SK-N-SH (cell line): ENCODE measurements around the gene STIM1. TPM values are rescaled to one million over a fixed set of nuclear protein-coding genes. Genes with fewer than 3 reads are reported as not detected.

Experiments
- CTCF ChIA-PET: fragments of 300-600, 350-600 bp; formaldehyde crosslinking; extraction: SDS; loops from one replicate; lab custom pipeline; 2021; lab: Yijun Ruan, JAX
- POLR2A ChIA-PET: fragments of 350-600 bp; sonication (Branson Sonifier 250); formaldehyde crosslinking; extraction: SDS; loops from one replicate; lab custom pipeline; 2020; ENCODE audit warnings: antibody characterized with exemption, inconsistent platforms; lab: Yijun Ruan, JAX
- DNase-seq: peaks from one replicate; pipeline ENCODE4 v3.0.0; 2012
- H2AFZ ChIP-seq: fragments of 200-600 bp; sonication (generic); 2 replicates; pipeline ENCODE4 v1.8.1; 2016; ENCODE audit warnings: antibody characterized with exemption, mild to moderate bottlenecking, low read depth
- H3F3A ChIP-seq: fragments of 200-600 bp; sonication (generic); replicated peaks from 2 replicates; pipeline ENCODE3; 2016; ENCODE audit warnings: antibody characterized with exemption, mild to moderate bottlenecking; ENCODE audit not compliant: insufficient read depth
- H3K27ac ChIP-seq, 2 experiments: fragments of 200-500 bp in 1 of 2; fragments of 200-600 bp in 1 of 2; sonication (Bioruptor generic) in 1 of 2; sonication (generic), shearing (Covaris generic) in 1 of 2; 2 replicates each; pipeline versions ENCODE4 v1.5.1 to v1.6.1; 2014 to 2016; ENCODE audit warnings: low read depth in 2 of 2, inconsistent platforms in 1 of 2, low read length in 1 of 2, mild to moderate bottlenecking in 1 of 2, mixed read lengths in 1 of 2
- H3K27me3 ChIP-seq: fragments of 200-600 bp; sonication (generic), shearing (Covaris generic); 2 replicates; pipeline ENCODE4 v1.6.1; 2016; ENCODE audit warnings: mixed run types; ENCODE audit not compliant: insufficient read depth
- H3K36me3 ChIP-seq, 2 experiments: fragments of 200-500 bp in 1 of 2; fragments of 200-600 bp in 1 of 2; sonication (Bioruptor generic) in 1 of 2; sonication (generic) in 1 of 2; replicated peaks in 1 of 2; 2 replicates each; pipeline versions ENCODE3 to v1.5.1; 2014 to 2016; ENCODE audit warnings: low read length in 1 of 2, mild to moderate bottlenecking in 1 of 2; ENCODE audit not compliant: insufficient read depth in 2 of 2, control insufficient read depth in 1 of 2
- H3K4me1 ChIP-seq, 2 experiments: fragments of 200-500 bp in 1 of 2; fragments of 200-600 bp in 1 of 2; sonication (Bioruptor generic) in 1 of 2; sonication (generic), shearing (Covaris generic) in 1 of 2; 2 replicates each; pipeline versions ENCODE4 v1.5.1 to v1.6.1; 2014 to 2016; ENCODE audit warnings: low read depth in 1 of 2, low read length in 1 of 2, mixed run types in 1 of 2; ENCODE audit not compliant: insufficient read depth in 2 of 2, control insufficient read depth in 1 of 2
- H3K4me2 ChIP-seq: fragments of 200-600 bp; sonication (generic), shearing (Covaris generic); 2 replicates; pipeline ENCODE4 v1.6.1; 2017; ENCODE audit warnings: mixed run types
- H3K4me3 ChIP-seq, 2 experiments: fragments of 200-500 bp in 1 of 2; fragments of 200-600 bp in 1 of 2; sonication (Bioruptor generic) in 1 of 2; sonication (generic), shearing (Covaris generic) in 1 of 2; 2 replicates each; pipeline versions ENCODE4 v1.5.1 to v1.8.1; 2014 to 2016; ENCODE audit warnings: low read depth in 2 of 2, inconsistent platforms in 1 of 2, low read length in 1 of 2, mild to moderate bottlenecking in 1 of 2, mixed read lengths in 1 of 2, moderate library complexity in 1 of 2
- H3K79me2 ChIP-seq: fragments of 200-600 bp; sonication (generic); 2 replicates; pipeline ENCODE4 v1.8.1; 2017; ENCODE audit warnings: mild to moderate bottlenecking; ENCODE audit not compliant: insufficient read depth
- H3K9ac ChIP-seq: fragments of 200-600 bp; sonication (generic); 2 replicates; pipeline ENCODE4 v1.6.1; 2017; ENCODE audit warnings: mixed run types
- H3K9me2 ChIP-seq: fragments of 200-600 bp; sonication (generic); 2 replicates; pipeline ENCODE4 v1.6.1; 2017; ENCODE audit warnings: mixed run types
- H3K9me3 ChIP-seq: fragments of 200-600 bp; sonication (generic); 2 replicates; pipeline ENCODE4 v1.6.1; 2017; ENCODE audit warnings: mixed run types, mild to moderate bottlenecking, moderate library complexity
- H4K20me1 ChIP-seq: fragments of 200-600 bp; sonication (generic); 2 replicates; pipeline ENCODE4 v1.6.1; 2017; ENCODE audit warnings: mild to moderate bottlenecking, mixed run types; ENCODE audit not compliant: insufficient read depth
- ELF1 ChIP-seq: IDR thresholded peaks from 2 replicates; pipeline ENCODE4 v1.4.0; 2012
- EP300 ChIP-seq, 2 experiments: IDR thresholded peaks; 2 replicates each; pipeline versions ENCODE4 v1.4.0 to v1.6.1; 2012; ENCODE audit warnings: borderline replicate concordance in 1 of 2, low read depth in 1 of 2, low read length in 1 of 2
- FOXM1 ChIP-seq: IDR thresholded peaks from 2 replicates; pipeline ENCODE4 v1.4.0; 2012; ENCODE audit warnings: low read depth, mild to moderate bottlenecking
- GATA2 ChIP-seq: sonication (generic); formaldehyde crosslinking; IDR thresholded peaks from 2 replicates; pipeline ENCODE4 v1.5.0; 2020; ENCODE audit warnings: mild to moderate bottlenecking, missing genetic modification reagents
- IRF3 ChIP-seq: fragments of 150-350 bp; IDR thresholded peaks from 2 replicates; pipeline ENCODE4 v1.6.1; 2016; ENCODE audit warnings: mild to moderate bottlenecking, low read depth, low read length
- JUND ChIP-seq: IDR thresholded peaks from 2 replicates; pipeline ENCODE4 v1.4.0; 2012
- MEF2A ChIP-seq: IDR thresholded peaks from 2 replicates; pipeline ENCODE4 v1.4.0; 2012; ENCODE audit warnings: low read depth, borderline replicate concordance
- PBX3 ChIP-seq: IDR thresholded peaks from 2 replicates; pipeline ENCODE4; 2012
- RAD21 ChIP-seq: IDR thresholded peaks from 2 replicates; pipeline ENCODE4 v1.6.1; 2012; ENCODE audit warnings: mild to moderate bottlenecking, low read length
- RCOR1 ChIP-seq: fragments of 150-350 bp; IDR thresholded peaks from 2 replicates; pipeline ENCODE4 v1.6.1; 2017; ENCODE audit warnings: antibody characterized with exemption, low read length
- RFX5 ChIP-seq: IDR thresholded peaks from 2 replicates; pipeline ENCODE4 v1.6.1; 2012; ENCODE audit warnings: mild to moderate bottlenecking, improper control_type of control experiment, low read length
- SIN3A ChIP-seq: IDR thresholded peaks from 2 replicates; pipeline ENCODE4 v1.6.1; 2012; ENCODE audit warnings: low read depth, mild to moderate bottlenecking, low read length, moderate library complexity, borderline replicate concordance
- SMC3 ChIP-seq: IDR thresholded peaks from 2 replicates; pipeline ENCODE4 v1.6.1; 2012; ENCODE audit warnings: low read depth, low read length, improper control_type of control experiment
- TCF12 ChIP-seq: IDR thresholded peaks from 2 replicates; pipeline ENCODE4 v1.4.0; 2012
- WGBS: methylation state at CpG from one replicate; pipeline ENCODE4 v1.1.6; 2017; ENCODE audit warnings: low lambda C conversion rate; 5-methylcytosine and 5-hydroxymethylcytosine counted together
- polyA plus RNA-seq, 3 experiments: library from polyadenylated mRNA; depleted of rRNA; stranded (reverse); fragments of >200 nt; gene quantifications; 2 replicates each; pipeline ENCODE4 v1.2.3, GENCODE V29; 2012
- TF ChIP-seq, protein P1 (sequence below): IDR thresholded peaks from 2 replicates; pipeline ENCODE4 v1.4.0; 2012; ENCODE audit warnings: low read depth
- TF ChIP-seq, protein P2 (sequence below): IDR thresholded peaks from 2 replicates; pipeline ENCODE4 v1.4.0; 2012; ENCODE audit warnings: low read depth, borderline replicate concordance

Gene STIM1
- polyA plus RNA-seq, 1 of the 3 experiments (the other 2 are of a cell fraction): 29.5 TPM

DNA sequence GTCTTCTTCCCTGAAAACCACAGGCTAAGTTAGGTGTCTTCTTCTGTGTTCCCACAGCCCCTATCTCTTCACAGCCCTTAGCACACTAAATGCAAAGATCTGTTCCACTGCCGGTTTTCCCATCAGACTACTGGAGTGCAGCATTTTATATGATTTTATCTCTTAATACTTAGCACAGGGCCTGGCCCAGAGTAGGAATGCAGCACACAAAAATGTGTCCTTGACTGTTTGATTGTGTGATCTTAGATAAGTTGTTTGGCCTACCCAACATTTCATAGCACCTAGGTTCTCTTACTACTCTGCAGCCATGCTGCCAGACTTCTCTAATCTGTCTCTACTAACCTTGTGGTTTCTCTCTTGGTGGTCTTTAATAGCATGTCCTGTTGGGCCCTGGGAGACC is 185.0 kb downstream of the STIM1 start:
- DNase-seq: no peak
- Histone ChIP-seq H3K9ac (no peak overlapping the region), H3K4me2 (no peak overlapping the region), H3K27me3 (no peaks in the 10 kb centered on the region), H3K79me2 (no peaks in the 10 kb centered on the region), H3K27ac (peak overlapping the region in 1 of 2 experiments; percentile 23; a peak in 1 of 4 replicates), H3K4me3 (no peak overlapping the region), H3K4me1 (peaks cover 12 to 14% of the 10 kb centered on the region in 2 experiments; a peak in 3 of 4 replicates), H2AFZ (no peak overlapping the region), H4K20me1 (no peaks in the 10 kb centered on the region), H3K9me2 (no peaks in the 10 kb centered on the region), H3K9me3 (no peaks in the 10 kb centered on the region), H3F3A (no peaks in the 10 kb centered on the region), H3K36me3 (no peaks in the 10 kb centered on the region)
- TF ChIP-seq GATA2: peak; percentile 58
- TF ChIP-seq RCOR1: peak; percentile 55
- no peak for TF ChIP-seq MEF2A
- 28% methylated on average over 1 of the region's 1 CpG for WGBS
- ChIA-PET POLR2A (no interaction called here), CTCF (interaction anchor here (1.0 to 2.3 kb wide), 4 partner anchors 14 to 192 kb away, joined by 3 to 13 read pairs (median 6); partner anchors contain the start of gene STIM1)

DNA sequence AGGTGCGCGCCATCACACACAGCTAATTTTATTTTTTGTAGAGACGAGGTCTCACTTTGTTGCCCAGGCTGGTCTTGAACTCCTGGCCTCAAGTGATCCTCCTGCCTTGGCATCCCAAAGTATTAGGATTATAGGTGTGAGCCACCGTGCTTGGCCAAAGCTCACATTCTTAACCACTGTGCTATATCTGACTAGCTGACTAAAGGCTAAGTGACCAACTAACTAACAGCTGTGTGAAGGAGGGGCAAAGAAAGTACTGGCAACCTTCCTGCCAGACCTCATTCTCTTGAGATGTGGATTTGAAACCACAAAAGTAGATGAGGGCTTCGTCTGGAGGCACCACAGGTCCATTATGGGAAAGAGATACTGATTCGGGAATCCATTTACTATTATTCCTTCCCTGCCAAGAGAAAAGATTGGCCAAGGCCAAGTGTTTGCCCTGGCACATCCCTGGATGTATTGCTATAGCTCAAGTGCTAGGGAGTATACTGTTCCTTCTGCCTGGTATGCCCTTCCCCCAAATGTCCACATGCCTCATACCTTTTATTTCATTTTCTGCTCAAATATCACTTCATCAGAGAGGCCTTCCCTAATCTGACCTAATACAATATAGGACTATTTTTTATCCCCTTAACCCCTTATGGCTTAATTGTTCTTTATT is 186.4 kb downstream of the STIM1 start:
- no peak for DNase-seq
- 86% methylated on average over 6 of the region's 6 CpGs for WGBS
- Histone ChIP-seq H4K20me1 (no peaks in the 10 kb centered on the region), H3K4me3 (no peak overlapping the region), H3K27ac (no peak overlapping the region), H3K27me3 (no peaks in the 10 kb centered on the region), H3K79me2 (no peaks in the 10 kb centered on the region)
- TF ChIP-seq TCF12 (peak; percentile 12; the same call in 1 of the 2 replicates), IRF3 (no peak)
- TF ChIP-seq, all 33 proteins: peak for 1
- H3K4me2 ChIP-seq: no peak overlapping the region
- H3K9me3 ChIP-seq: no peaks in the 10 kb centered on the region
- peaks cover 12 to 14% of the 10 kb centered on the region in 2 experiments; a peak in 3 of 4 replicates for H3K4me1 ChIP-seq
- POLR2A ChIA-PET: no interaction called here
- no peak overlapping the region for H3K9ac ChIP-seq
- no peak overlapping the region for H2AFZ ChIP-seq
- H3K36me3 ChIP-seq: no peaks in the 10 kb centered on the region
- H3K9me2 ChIP-seq: no peaks in the 10 kb centered on the region
- H3F3A ChIP-seq: no peaks in the 10 kb centered on the region
- CTCF ChIA-PET: interaction anchor here (0.7 to 2.3 kb wide), 8 partner anchors 14 to 193 kb away, joined by 3 to 13 read pairs (median 4); partner anchors contain the start of gene STIM1

- peak overlapping the region; percentile 3 to 60; a peak in 3 of 4 replicates for H3K27ac ChIP-seq
- ChIA-PET POLR2A (no interaction called here), CTCF (interaction anchor here (0.6 to 1.9 kb wide), 8 partner anchors 12 to 204 kb away, joined by 3 to 13 read pairs (median 4); partner anchors contain the start of gene STIM1)
- no peaks in the 10 kb centered on the region for H3K27me3 ChIP-seq
- H3K4me1 ChIP-seq: peaks cover 12 to 14% of the 10 kb centered on the region in 2 experiments; a peak in 3 of 4 replicates
- no peaks in the 10 kb centered on the region for H3K36me3 ChIP-seq
- no peak overlapping the region for H3K4me3 ChIP-seq
- no peaks in the 10 kb centered on the region for H3F3A ChIP-seq
- H3K4me2 ChIP-seq: no peak overlapping the region
- no peaks in the 10 kb centered on the region for H3K9me3 ChIP-seq
- H4K20me1 ChIP-seq: no peaks in the 10 kb centered on the region
- no peak overlapping the region for H2AFZ ChIP-seq
- H3K9ac ChIP-seq: no peak overlapping the region
- H3K79me2 ChIP-seq: no peaks in the 10 kb centered on the region
- DNase-seq: no peak
- no peaks in the 10 kb centered on the region for H3K9me2 ChIP-seq
- WGBS: 41% methylated on average over 4 of the region's 4 CpGs
- TF ChIP-seq, protein P1, sequence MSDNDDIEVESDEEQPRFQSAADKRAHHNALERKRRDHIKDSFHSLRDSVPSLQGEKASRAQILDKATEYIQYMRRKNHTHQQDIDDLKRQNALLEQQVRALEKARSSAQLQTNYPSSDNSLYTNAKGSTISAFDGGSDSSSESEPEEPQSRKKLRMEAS: no peak
- TF ChIP-seq FOXM1 (no peak), EP300 (IDR thresholded peaks at IDR 0.05; ENCODE audit: borderline replicate concordance in 1 of 2, low read depth in 1 of 2, low read length in 1 of 2) (0 out of 4 replicates have a peak, but pooled peaks of 1 of the 2 experiments have one; percentile 22), ELF1 (no peak), TCF12 (no peak), RAD21 (no peak), RFX5 (no peak), SIN3A (no peak), SMC3 (no peak), PBX3 (no peak), GATA2 (peak; percentile 24; the same call in 1 of the 2 replicates), JUND (no peak)
- TF ChIP-seq, protein P2, sequence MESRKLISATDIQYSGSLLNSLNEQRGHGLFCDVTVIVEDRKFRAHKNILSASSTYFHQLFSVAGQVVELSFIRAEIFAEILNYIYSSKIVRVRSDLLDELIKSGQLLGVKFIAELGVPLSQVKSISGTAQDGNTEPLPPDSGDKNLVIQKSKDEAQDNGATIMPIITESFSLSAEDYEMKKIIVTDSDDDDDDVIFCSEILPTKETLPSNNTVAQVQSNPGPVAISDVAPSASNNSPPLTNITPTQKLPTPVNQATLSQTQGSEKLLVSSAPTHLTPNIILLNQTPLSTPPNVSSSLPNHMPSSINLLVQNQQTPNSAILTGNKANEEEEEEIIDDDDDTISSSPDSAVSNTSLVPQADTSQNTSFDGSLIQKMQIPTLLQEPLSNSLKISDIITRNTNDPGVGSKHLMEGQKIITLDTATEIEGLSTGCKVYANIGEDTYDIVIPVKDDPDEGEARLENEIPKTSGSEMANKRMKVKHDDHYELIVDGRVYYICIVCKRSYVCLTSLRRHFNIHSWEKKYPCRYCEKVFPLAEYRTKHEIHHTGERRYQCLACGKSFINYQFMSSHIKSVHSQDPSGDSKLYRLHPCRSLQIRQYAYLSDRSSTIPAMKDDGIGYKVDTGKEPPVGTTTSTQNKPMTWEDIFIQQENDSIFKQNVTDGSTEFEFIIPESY: no peak
Measured at GRCh38 chr11:4044976-4045646, 189.6 kb downstream of the STIM1 start.
